ENCODE measurements around the gene PAEP. TPM values are rescaled to one million over a fixed set of nuclear protein-coding genes. Genes with fewer than 3 reads are reported as not detected.

PAEP gene
- polyA plus RNA-seq, 4 donors: 2.6 TPM; not detected in 3

DNA sequence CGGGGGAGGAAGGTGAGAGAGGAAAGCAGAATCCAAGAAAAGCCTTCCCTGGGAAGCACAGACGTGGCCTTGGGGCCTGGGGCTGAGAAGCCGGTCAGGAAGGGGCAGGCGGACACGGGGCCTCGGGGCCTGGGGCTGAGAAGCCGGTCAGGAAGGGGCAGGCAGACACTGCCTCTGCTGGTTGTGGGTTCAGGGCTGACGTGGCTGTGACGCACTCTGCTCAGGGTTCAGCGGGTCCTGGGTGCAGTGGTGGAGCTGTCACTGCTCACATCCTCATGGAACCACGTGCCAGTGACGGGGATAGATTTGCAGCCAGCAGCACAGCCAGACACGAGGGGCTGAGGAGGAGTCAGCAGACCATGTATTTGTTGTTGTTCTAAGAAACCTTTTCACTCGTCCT is 12.8 kb downstream of the PAEP start:
- no peak for DNase-seq (ENCODE audit: low read depth in 4 of 4, low spot score in 3 of 4)

DNA sequence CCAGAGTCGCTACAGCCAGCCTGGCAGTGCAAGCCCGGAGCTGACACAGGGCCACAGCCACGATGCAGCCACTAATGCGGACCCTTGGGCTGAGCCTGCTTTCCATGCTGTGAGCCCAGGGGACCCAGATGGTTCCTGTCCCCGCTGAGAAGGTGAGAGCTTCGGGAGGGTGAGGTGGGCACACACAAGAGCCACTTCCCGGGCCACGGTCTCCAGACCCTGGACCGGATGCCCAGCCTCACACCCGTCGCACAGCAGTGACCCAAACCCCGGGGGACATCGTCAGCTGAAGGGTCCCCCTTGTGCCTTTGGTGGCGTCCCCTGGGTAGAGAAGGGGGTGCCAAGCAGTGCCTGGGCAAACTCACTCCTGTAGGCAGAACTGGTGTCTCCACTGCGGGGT is 13.4 kb downstream of the PAEP start:
- DNase-seq (ENCODE audit: low read depth in 4 of 4, low spot score in 3 of 4): no peak

GRCh38 chr9:135575995-135576631 is 14.6 kb downstream of the PAEP start:
- DNase-seq (ENCODE audit: low read depth in 4 of 4, low spot score in 3 of 4): no peak

DNA sequence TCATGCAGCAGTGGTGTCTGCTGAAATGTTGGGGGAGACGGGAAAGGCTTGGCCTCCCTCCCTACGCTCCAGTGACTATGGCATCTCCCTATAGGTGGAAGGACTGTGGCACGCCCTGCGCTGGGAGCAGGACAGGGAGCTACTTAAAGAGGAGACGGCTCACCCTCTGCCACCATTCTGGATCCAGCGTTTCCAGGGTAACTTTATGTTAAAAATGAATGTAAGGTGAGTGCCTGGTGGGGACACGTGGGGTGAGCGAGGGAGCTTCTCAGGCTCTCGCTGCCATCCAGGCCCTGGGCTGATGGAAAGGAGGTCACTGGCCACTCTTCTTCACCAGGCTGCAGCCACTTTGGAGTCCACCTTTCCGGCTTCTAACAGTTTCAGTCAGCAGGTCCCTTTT is 15.7 kb downstream of the PAEP start:
- no peak for DNase-seq (ENCODE audit: low read depth in 4 of 4, low spot score in 3 of 4)

DNA sequence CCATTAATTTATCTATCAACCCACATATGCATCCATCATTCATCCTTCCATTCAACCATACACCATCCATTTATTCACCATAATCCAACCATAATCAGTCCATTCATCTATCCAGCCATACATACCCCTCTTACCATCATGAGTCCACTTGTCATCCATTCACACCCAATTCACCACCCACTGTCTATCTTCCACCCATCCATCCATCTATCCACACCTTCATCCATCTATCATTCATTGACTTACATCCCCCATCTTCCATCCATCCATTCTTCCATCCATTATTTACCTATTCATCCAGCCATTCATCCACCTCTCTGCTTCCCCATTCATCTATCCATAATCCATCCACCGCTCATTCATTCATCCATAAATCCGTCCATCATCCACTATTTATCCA is 17.8 kb downstream of the PAEP start:
- DNase-seq (ENCODE audit: low read depth in 4 of 4, low spot score in 3 of 4): no peak

DNA sequence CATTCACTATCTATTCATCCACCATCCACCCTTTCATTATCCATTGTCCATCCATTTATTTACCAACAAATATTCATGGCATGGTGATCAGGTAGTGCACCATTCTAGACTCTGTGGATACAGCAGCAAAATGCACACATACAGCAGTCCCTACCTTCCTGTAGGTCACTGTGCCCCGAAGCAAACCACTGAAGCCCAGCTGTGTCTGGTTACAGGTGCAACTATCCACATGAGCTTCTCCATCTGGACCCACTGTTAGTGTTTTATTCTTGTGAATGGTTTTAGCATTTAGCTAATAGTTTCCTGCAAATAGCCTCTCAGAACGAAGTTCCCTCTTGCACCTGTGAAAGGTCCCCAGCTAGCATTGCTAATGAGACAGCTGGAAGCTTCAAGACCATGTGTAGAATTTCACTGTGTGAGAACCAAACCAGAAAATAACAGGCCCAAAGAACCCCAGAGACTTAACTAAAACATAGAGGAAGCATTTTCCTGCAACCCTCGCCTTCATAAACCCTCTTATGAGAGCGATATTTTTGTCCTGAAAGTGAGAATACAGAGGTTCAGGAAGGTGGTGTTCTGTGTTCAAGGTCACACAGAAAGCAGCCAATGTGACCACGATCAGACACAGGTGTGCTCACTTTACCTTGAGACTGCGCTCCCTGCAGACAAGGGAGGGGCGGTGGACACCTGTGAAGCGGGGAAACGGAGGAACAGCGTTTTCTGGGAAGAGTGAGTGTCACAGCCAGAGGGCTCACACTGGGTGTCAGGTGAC is 18.5 kb downstream of the PAEP start:
- DNase-seq (ENCODE audit: low read depth in 4 of 4, low spot score in 3 of 4): no peak

DNA sequence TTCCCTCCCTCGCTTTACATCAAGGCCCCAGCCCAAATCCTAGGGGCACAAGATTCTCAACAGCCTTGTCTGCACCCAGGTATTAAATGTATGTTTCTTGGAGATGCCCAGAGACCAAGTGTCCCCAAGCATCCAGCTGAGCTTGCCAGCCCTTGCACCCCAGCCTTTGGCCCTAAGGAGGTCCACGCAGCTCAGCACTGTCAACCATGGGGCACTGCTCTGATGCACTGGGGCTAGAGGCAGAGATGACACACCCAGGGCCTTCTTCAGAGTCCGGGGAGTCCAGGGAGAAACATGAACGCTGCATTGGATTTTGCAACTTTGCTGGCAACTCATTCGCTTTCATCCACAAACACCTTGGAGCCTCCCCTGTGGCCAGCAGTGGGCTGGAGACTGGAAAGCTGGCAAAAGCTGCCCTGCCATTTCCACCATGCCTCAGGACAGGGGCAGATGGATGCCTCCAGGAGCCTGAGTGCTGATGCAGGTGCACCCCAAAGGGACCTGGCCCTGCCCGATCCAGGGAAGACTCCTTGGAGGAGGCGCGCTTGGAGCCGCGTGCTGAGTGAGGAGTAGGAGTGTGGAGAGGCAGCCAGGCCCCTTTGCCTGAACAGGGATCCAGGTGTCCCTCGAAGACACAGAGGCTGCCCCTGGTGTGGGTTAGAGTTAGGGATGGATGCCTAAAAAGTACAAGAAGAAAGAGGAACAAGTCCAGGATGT is 19.3 kb downstream of the PAEP start:
- DNase-seq (ENCODE audit: low read depth in 4 of 4, low spot score in 3 of 4): no peak

GRCh38 chr9:135581636-135582426 is 20.3 kb downstream of the PAEP start:
- no peak for DNase-seq (ENCODE audit: low read depth in 4 of 4, low spot score in 3 of 4)

GRCh38 chr9:135582541-135582940 is 21.0 kb downstream of the PAEP start:
- DNase-seq (ENCODE audit: low read depth in 4 of 4, low spot score in 3 of 4): no peak

GRCh38 chr9:135582966-135583687 is 21.6 kb downstream of the PAEP start:
- no peak for DNase-seq (ENCODE audit: low read depth in 4 of 4, low spot score in 3 of 4)

DNA sequence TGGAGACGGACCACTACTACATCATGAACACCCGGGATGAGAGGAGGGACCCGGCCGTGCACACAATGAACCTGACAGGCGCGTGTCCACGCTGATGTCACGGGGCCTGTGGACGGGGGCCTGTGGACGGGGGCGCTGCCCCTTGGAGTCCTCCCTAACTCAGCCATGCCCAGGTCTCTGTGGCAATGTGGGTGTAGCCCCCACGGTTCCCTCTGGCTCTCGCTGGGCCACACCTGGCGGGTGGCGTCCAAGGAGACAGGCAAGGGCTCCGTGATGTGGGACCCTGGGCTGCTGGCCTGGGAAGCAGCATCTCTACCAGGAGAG is 22.1 kb downstream of the PAEP start:
- no peak for DNase-seq (ENCODE audit: low read depth in 4 of 4, low spot score in 3 of 4)

DNA sequence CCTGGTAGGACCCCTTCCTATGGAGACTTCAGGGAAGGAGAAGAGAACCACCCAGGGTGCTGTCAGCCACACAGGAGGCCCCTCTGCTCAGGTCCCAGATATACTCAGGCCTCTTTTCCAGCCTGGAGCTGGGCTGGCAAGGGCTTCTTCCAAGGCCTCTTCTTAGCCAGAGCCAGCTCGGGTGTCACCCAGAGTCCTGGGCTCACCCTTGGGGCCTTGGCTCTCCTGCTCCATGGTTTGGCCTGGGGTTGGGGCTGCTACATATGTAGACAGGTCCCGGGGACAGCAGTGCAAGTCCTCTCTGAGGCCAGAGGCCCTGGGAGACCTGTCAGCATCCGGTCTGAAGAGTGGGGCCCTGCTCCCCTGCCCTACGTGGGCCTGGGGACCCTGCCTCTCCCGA is 22.8 kb downstream of the PAEP start:
- no peak for DNase-seq (ENCODE audit: low read depth in 4 of 4, low spot score in 3 of 4)

GRCh38 chr9:135584934-135585333 is 23.4 kb downstream of the PAEP start:
- no peak for DNase-seq (ENCODE audit: low read depth in 4 of 4, low spot score in 3 of 4)

- no peak for DNase-seq (ENCODE audit: low read depth in 4 of 4, low spot score in 3 of 4)
Measured at GRCh38 chr9:135586601-135587109, 25.1 kb downstream of the PAEP start.

DNA sequence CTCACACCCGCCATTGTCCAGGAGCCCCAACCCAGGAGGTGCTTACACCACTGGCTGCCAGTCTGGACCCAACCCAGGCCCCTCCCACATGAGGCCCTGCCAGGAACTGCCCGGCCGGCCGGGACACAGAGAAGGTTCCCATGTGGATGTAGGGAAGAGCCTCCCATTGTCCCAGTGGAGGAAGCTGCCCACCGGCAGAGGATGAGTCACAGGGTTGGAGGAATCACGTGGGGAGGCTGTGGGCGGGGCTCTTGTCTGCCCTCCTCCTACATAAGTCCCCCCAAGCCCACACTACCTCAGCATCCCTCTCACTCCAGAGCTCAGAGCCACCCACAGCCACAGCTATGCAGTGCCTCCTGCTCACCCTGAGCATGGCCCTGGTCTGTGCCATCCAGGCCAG is 26.1 kb downstream of the PAEP start:
- no peak for DNase-seq (ENCODE audit: low read depth in 4 of 4, low spot score in 3 of 4)

DNA sequence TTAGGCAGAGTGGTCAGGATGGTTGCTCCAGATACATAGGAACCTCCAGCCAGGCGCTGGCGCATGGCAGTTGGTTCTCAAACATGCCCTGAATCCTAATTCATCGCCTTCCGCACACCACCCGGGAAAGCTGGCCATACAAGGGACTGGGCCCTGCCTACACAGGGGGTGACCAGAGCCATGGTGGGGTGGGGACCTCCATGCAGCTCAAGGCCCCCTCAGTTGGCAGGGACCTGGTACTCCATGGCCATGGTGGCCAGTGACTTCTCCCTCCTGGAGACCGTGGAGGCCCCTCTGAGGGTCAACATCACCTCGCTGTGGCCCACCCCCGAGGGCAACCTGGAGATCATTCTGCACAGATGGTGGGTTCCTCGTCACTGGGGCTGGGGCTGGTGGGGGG is 26.8 kb downstream of the PAEP start:
- DNase-seq (ENCODE audit: low read depth in 4 of 4, low spot score in 3 of 4): no peak

GRCh38 chr9:135588886-135589595 is 27.5 kb downstream of the PAEP start:
- no peak for DNase-seq (ENCODE audit: low read depth in 4 of 4, low spot score in 3 of 4)

- no peak for DNase-seq (ENCODE audit: low read depth in 4 of 4, low spot score in 3 of 4)
Measured at GRCh38 chr9:135589596-135590485, 28.3 kb downstream of the PAEP start.

Data from left renal pelvis (tissue), 4 donors.